ENCODE results near the gene RERE.

- TF ChIP-seq POLR2A (IDR thresholded peaks at IDR 0.05), result no peak
- TF ChIP-seq, protein P1, sequence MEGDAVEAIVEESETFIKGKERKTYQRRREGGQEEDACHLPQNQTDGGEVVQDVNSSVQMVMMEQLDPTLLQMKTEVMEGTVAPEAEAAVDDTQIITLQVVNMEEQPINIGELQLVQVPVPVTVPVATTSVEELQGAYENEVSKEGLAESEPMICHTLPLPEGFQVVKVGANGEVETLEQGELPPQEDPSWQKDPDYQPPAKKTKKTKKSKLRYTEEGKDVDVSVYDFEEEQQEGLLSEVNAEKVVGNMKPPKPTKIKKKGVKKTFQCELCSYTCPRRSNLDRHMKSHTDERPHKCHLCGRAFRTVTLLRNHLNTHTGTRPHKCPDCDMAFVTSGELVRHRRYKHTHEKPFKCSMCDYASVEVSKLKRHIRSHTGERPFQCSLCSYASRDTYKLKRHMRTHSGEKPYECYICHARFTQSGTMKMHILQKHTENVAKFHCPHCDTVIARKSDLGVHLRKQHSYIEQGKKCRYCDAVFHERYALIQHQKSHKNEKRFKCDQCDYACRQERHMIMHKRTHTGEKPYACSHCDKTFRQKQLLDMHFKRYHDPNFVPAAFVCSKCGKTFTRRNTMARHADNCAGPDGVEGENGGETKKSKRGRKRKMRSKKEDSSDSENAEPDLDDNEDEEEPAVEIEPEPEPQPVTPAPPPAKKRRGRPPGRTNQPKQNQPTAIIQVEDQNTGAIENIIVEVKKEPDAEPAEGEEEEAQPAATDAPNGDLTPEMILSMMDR (IDR thresholded peaks at IDR 0.05), result no peak
These were observed 250.3 kb downstream of the RERE start for GRCh38 chr1:8567146-8567545.

Data from thyroid gland (tissue), 4 donors.